ENCODE results near the gene MSX1. TPM values are rescaled to one million over a fixed set of nuclear protein-coding genes. Genes with fewer than 3 reads are reported as not detected.

Gene MSX1
- total RNA-seq, 1 experiment from 2014 or later, result 1.6 TPM

DNA sequence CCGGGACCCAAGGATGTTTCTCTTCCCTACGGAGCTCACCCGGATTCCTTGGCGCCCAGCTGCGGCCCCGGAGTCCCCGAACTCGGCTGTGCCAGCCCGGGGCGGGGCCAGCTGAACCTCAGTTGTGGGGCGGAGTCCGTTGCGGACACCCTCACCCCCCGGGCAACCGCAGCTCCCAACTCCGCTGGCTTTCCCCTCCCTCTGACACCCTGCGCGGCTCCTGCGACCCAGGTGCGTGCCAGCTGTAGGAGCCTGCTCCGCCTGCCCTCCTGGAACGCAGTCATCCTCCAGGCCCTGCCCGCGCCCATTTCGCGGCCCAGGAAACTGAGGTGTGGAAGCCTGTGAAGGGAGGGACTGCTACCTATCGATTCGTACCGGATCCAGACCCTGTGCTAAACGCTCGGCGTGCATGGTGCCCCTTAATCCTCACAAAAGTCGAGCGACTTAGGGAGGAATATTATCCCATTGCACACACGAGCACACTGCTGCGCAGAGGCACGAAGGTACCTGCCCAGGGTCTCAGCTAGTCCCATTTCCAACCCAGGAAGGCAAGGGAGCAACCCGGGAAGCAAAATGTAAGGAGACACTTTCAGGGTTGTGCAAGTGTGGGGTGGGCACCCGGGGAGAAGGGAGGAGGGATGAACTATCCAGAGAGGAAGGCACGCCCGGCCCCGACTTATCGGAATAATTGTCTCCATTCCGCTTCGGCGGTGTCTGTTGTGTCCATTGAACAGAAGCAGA lies 12.3 kb downstream of the MSX1 start:
- intact Hi-C loops (cut with micrococcal nuclease; ENCODE audit: unreplicated experiment), result no loop called here
- DNase-seq, result no peak
- TF ChIP-seq, protein P1, sequence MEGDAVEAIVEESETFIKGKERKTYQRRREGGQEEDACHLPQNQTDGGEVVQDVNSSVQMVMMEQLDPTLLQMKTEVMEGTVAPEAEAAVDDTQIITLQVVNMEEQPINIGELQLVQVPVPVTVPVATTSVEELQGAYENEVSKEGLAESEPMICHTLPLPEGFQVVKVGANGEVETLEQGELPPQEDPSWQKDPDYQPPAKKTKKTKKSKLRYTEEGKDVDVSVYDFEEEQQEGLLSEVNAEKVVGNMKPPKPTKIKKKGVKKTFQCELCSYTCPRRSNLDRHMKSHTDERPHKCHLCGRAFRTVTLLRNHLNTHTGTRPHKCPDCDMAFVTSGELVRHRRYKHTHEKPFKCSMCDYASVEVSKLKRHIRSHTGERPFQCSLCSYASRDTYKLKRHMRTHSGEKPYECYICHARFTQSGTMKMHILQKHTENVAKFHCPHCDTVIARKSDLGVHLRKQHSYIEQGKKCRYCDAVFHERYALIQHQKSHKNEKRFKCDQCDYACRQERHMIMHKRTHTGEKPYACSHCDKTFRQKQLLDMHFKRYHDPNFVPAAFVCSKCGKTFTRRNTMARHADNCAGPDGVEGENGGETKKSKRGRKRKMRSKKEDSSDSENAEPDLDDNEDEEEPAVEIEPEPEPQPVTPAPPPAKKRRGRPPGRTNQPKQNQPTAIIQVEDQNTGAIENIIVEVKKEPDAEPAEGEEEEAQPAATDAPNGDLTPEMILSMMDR (IDR thresholded peaks at IDR 0.05; ENCODE audit: unreplicated experiment), result no peak
- Mint-ChIP-seq H3K36me3 (ENCODE audit: insufficient read depth, unreplicated experiment) (no peaks in the 10 kb centered on the region), H3K4me3 (ENCODE audit: low read depth, unreplicated experiment) (no peak overlapping the region), H3K27ac (ENCODE audit: unreplicated experiment) (no peak overlapping the region), H3K4me1 (ENCODE audit: low read depth, unreplicated experiment) (no peaks in the 10 kb centered on the region), H3K27me3 (ENCODE audit: unreplicated experiment) (peaks cover 28% of the 10 kb centered on the region), H3K9me3 (ENCODE audit: low read depth, unreplicated experiment) (peaks cover 4% of the 10 kb centered on the region)
- CTCF ChIA-PET, result no interaction called here
- no TSS peak for BruUV-seq (replicated peaks)

DNA sequence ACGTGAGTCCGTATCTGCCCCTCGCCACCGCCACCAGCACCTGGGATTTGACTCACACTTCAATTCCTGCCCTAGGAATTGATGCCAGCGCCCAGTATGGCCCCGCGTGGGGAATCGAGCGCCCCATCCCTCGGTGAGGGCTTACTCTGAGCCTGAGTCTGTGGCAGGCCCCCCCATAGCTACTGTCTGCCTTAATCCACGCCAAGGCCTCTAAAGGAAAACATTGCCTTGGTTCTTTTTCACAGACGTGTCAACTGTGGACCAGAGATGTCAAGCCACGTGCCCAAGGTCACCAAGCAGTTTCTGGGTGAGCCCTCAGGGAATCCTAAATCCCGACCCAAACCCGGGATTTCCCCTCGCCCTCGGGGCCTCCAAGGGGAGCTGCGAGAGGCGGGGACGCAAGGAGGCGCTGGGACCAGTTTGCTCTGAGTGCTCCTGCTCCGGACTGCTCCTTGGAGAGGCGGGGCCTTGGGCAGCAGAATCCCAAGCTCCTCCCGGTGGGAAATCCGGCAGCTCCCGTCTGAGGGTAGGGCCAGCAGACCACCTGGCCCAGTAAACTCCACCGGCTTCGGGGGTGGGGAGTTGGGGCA lies 12.9 kb downstream of the MSX1 start:
- TF ChIP-seq, protein P1 (IDR thresholded peaks at IDR 0.05; ENCODE audit: unreplicated experiment), result no peak
- no peak for DNase-seq
- Mint-ChIP-seq H3K36me3 (ENCODE audit: insufficient read depth, unreplicated experiment) (no peaks in the 10 kb centered on the region), H3K27me3 (ENCODE audit: unreplicated experiment) (peaks cover 28% of the 10 kb centered on the region), H3K27ac (ENCODE audit: unreplicated experiment) (no peak overlapping the region), H3K4me1 (ENCODE audit: low read depth, unreplicated experiment) (no peaks in the 10 kb centered on the region), H3K4me3 (ENCODE audit: low read depth, unreplicated experiment) (no peak overlapping the region), H3K9me3 (ENCODE audit: low read depth, unreplicated experiment) (peaks cover 7% of the 10 kb centered on the region)
- intact Hi-C loops (cut with micrococcal nuclease; ENCODE audit: unreplicated experiment), result no loop called here
- no TSS peak for BruUV-seq (replicated peaks)
- CTCF ChIA-PET, result no interaction called here

DNA sequence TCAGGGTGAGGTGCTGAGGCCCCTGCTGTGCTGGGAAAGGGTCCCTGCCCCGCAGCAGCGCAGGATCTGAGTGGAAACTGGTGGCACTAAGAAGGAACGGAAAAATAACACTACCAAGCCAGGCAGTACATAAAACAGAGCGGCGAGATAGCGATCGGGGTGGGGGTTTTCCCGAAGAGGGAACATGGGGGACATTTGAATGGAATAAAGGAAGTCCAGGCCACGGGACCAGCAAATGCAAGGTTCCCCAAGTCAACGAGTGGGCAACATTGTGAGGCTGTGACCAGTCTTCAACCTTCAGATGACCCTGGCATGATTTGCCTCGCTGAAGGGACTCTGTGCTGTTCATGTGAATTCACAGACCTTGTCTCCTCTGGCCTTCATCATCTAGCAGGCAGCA lies 13.7 kb downstream of the MSX1 start:
- CTCF ChIA-PET, result no interaction called here
- intact Hi-C loops (cut with micrococcal nuclease; ENCODE audit: unreplicated experiment), result no loop called here
- Mint-ChIP-seq H3K9me3 (ENCODE audit: low read depth, unreplicated experiment) (peaks cover 7% of the 10 kb centered on the region), H3K27me3 (ENCODE audit: unreplicated experiment) (peaks cover 28% of the 10 kb centered on the region), H3K4me1 (ENCODE audit: low read depth, unreplicated experiment) (no peaks in the 10 kb centered on the region), H3K27ac (ENCODE audit: unreplicated experiment) (no peak overlapping the region), H3K36me3 (ENCODE audit: insufficient read depth, unreplicated experiment) (no peaks in the 10 kb centered on the region), H3K4me3 (ENCODE audit: low read depth, unreplicated experiment) (no peak overlapping the region)
- DNase-seq, result no peak
- BruUV-seq (replicated peaks), result no TSS peak
- TF ChIP-seq, protein P1 (IDR thresholded peaks at IDR 0.05; ENCODE audit: unreplicated experiment), result no peak

DNA sequence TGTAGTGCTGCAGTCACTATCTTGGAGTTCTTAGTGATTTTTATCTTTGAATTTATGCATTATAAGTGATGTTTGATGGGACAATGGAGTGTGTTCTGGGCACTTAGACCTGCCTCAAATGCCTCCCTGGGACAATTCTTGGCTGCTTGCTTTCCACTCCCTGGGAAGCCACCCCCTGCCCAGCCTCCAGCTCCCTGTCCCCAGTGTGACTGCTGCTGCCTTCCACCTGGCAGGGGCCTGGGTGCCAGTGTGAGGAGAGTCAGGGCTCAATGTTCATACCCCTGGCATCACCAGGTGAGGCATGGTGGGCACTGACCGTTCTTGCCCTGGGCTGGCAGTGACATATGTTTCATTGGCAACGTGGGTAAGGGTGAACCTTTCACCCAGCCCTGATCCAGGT lies 14.8 kb downstream of the MSX1 start:
- peaks cover 7% of the 10 kb centered on the region for H3K9me3 Mint-ChIP-seq (ENCODE audit: low read depth, unreplicated experiment)
- peaks cover 28% of the 10 kb centered on the region for H3K27me3 Mint-ChIP-seq (ENCODE audit: unreplicated experiment)
- H3K27ac Mint-ChIP-seq (ENCODE audit: unreplicated experiment), result no peak overlapping the region
- TF ChIP-seq, protein P1 (IDR thresholded peaks at IDR 0.05; ENCODE audit: unreplicated experiment), result no peak
- no peaks in the 10 kb centered on the region for H3K4me1 Mint-ChIP-seq (ENCODE audit: low read depth, unreplicated experiment)
- no peaks in the 10 kb centered on the region for H3K36me3 Mint-ChIP-seq (ENCODE audit: insufficient read depth, unreplicated experiment)
- H3K4me3 Mint-ChIP-seq (ENCODE audit: low read depth, unreplicated experiment), result no peak overlapping the region
- intact Hi-C loops (cut with micrococcal nuclease; ENCODE audit: unreplicated experiment), result no loop called here
- CTCF ChIA-PET, result interaction anchor here (0.5 kb wide), 1 partner anchor 190 kb away, joined by 5 read pairs; no protein-coding TSS in a partner anchor
- no peak for DNase-seq
- no TSS peak for BruUV-seq (replicated peaks)
